ENCODE results near the gene FOXP1. TPM values are rescaled to one million over a fixed set of nuclear protein-coding genes. Genes with fewer than 3 reads are reported as not detected.
A peak's percentile ranks its signal among the peaks of the same experiment; 100 is the strongest.

FOXP1 gene
- total and polyA plus RNA-seq, 8 donors = 13.4 to 74.1 (median 44.1) TPM

- ATAC-seq (peak in 2 of 4 donors; percentile 15 to 24), DNase-seq (no peak), FAIRE-seq (no peak)
- H3K36me3 ChIP-seq = no peaks in the 10 kb centered on the region
- peaks cover 0 to 15% (median 12%) of the 10 kb centered on the region in 3 donors for H3K4me1 ChIP-seq
- no peak overlapping the region for H3K4me3 ChIP-seq
- no peak for TF ChIP-seq CTCF (IDR thresholded peaks at IDR 0.05)
- no peaks in the 10 kb centered on the region for H3K9me3 ChIP-seq
- intact Hi-C loops (cut with DNase I) = no loop called here
- no peaks in the 10 kb centered on the region for H3K27me3 ChIP-seq
- H3K27ac ChIP-seq = no peak overlapping the region
- WGBS, 2 donors = 87 to 91% methylated on average over 7 of the region's 7 CpGs
Measured at GRCh38 chr3:71117572-71118247, 465.8 kb downstream of the FOXP1 start.

- TF ChIP-seq CTCF (IDR thresholded peaks at IDR 0.05) = no peak
- ATAC-seq (no peak), FAIRE-seq (no peak), DNase-seq (no peak)
- intact Hi-C loops (cut with DNase I) = no loop called here
- Histone ChIP-seq H3K27me3 (no peaks in the 10 kb centered on the region), H3K9me3 (no peaks in the 10 kb centered on the region), H3K4me3 (no peak overlapping the region), H3K36me3 (peaks cover 0 to 18% (median 5%) of the 10 kb centered on the region in 3 donors), H3K4me1 (peaks cover 0 to 11% (median 4%) of the 10 kb centered on the region in 3 donors), H3K27ac (no peak overlapping the region)
- 89 to 91% methylated on average over 8 of the region's 8 CpGs for WGBS, 2 donors
Measured at GRCh38 chr3:71114610-71115009, 468.9 kb downstream of the FOXP1 start.

GRCh38 chr3:71112576-71112975, 471.0 kb downstream of the FOXP1 start:
- Histone ChIP-seq H3K36me3 (peaks cover 0 to 18% (median 5%) of the 10 kb centered on the region in 3 donors), H3K9me3 (no peaks in the 10 kb centered on the region), H3K4me1 (peaks cover 0 to 17% (median 10%) of the 10 kb centered on the region in 3 donors), H3K27me3 (no peaks in the 10 kb centered on the region), H3K27ac (peak overlapping the region in 2 of 4 donors; percentile 19 to 30), H3K4me3 (no peak overlapping the region)
- ATAC-seq (no peak), FAIRE-seq (no peak), DNase-seq (no peak)
- WGBS, 2 donors = 62 to 76% methylated on average over 6 of the region's 6 CpGs
- intact Hi-C loops (cut with DNase I) = no loop called here
- TF ChIP-seq CTCF (IDR thresholded peaks at IDR 0.05) = no peak

- no peak for DNase-seq
- H3K4me3 ChIP-seq = no peak overlapping the region
- H3K27me3 ChIP-seq = no peaks in the 10 kb centered on the region
- WGBS, 2 donors = 81 to 86% methylated on average over 6 of the region's 6 CpGs
- TF ChIP-seq CTCF (IDR thresholded peaks at IDR 0.05) = no peak
- no peak for FAIRE-seq
- intact Hi-C loops (cut with DNase I) = no loop called here
- H3K27ac ChIP-seq = peak overlapping the region in 2 of 4 donors; percentile 19 to 30
- ATAC-seq = no peak
- H3K36me3 ChIP-seq = peaks cover 0 to 18% (median 5%) of the 10 kb centered on the region in 3 donors
- no peaks in the 10 kb centered on the region for H3K9me3 ChIP-seq
- peaks cover 0 to 17% (median 15%) of the 10 kb centered on the region in 3 donors for H3K4me1 ChIP-seq
Measured at GRCh38 chr3:71111784-71112440, 471.6 kb downstream of the FOXP1 start.
